COLO829 (cell line): Measurements from ENCODE around the gene SNX21.
A peak's percentile ranks its signal among the peaks of the same experiment; 100 is the strongest.
"Not testable (repeated sequence)": the region's sequence is repeated elsewhere in the genome, so short reads cannot be mapped to it uniquely, and the experiment has no call there.

ENCODE experiments used
- DNase-seq: peaks from one replicate; pipeline ENCODE4 v3.0.0; 2012; ENCODE audit warnings: low spot score

Gene SNX21, protein sequence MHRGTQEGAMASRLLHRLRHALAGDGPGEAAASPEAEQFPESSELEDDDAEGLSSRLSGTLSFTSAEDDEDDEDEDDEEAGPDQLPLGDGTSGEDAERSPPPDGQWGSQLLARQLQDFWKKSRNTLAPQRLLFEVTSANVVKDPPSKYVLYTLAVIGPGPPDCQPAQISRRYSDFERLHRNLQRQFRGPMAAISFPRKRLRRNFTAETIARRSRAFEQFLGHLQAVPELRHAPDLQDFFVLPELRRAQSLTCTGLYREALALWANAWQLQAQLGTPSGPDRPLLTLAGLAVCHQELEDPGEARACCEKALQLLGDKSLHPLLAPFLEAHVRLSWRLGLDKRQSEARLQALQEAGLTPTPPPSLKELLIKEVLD

DNA sequence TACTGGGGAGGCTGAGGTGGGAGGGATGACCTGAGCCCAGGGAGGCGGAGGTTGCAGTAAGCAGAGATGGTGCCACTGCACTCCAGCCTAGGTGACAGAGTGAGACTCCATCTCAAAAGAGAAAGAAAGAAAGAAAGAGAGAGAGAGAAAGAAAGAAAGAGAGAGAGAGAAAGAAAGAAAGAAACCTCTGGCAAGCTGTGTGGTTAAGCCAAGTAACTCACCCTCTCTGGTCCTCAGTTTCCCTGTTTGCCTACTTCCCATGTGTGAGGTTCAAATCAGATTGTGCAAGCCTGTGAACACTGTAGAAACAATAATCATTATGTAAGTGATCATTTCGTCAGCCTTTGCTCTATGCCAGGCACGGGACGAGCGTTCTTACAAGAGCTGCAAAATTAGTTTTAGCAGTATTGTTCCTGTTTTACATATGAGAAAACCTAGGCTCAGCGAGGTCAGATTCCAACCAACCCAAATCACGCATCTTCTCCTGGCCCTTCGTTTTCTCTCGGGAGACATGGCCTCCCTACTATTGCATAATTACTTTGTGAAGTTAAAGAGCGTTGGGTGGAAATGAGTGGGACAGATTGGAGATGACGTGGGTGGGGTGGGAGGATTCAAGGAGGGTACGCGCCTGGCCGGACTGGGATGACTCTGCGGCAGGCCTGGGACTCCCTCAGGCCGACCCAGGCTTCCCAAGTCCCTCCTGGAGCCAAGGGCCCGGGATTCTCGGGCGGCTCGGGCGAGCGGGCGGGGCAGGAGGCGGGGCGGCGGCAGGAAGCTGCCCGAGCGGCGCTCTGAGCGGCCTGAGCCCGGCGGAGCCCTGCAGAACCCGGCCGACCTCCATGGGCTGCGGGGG, at the start of gene SNX21:
Gene SNX21, plus strand, starts transcription at position 770 of the 853 bp plus-strand sequence. CDS start 121 bp downstream, outside the sequence.
- DNase-seq = peak; percentile 76

DNA sequence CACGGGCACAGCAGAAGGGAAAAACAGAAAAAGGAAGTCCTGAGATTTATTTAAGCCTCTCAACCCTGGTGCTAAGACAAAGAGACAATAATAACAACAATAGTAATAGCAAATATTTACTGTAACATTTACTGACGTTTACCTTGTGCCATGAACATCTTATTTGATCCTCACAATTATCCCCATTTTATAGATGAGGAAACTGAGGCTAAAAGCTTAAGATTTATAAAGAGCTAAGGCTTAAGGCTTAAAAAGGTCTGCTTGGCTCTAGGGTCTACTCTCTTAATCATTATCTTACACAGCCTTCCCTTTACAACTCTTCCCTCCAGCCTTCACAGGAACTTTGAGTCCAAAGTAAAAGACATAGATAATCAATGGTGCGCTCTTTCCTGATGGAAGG, 45.2 kb upstream of the SNX21 start:
- DNase-seq = no peak

DNA sequence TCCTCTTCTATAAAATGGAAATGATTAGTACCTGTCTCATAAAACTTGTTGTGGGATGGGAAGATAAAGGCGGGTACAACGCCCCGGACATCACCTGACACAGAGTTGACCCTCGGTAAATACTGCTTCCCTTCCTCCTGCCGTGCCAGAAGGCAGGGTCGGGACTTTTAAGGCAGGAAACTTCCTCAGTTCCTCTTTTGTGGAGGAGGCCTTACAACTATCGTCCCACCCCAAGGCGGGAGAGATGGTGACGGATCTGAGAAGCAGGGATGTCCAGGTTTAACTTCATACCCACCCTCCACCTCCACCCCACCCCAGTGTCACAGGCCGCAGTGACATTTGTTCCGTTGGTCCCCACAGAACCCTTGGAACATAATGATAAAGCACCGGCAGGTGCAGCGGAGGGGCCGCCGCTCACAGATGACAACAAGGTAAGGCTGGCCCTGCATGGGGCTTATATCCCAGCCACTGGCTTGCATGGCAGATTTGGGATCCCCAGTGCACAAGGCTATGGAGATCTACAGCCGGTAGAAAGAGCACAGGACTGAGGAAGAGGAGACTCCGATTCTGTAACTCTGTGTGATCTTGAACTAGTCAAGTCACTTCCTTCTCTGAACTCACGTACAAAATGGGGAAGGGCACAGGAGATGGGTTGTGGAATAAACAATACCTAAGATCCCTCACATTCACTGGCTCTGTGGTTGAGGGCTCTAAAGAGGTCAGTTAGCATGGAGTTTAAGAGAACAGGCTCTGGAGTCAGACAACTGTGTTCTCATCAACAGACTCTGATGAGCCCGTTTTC, 41.1 kb upstream of the SNX21 start:
- no peak for DNase-seq

DNA sequence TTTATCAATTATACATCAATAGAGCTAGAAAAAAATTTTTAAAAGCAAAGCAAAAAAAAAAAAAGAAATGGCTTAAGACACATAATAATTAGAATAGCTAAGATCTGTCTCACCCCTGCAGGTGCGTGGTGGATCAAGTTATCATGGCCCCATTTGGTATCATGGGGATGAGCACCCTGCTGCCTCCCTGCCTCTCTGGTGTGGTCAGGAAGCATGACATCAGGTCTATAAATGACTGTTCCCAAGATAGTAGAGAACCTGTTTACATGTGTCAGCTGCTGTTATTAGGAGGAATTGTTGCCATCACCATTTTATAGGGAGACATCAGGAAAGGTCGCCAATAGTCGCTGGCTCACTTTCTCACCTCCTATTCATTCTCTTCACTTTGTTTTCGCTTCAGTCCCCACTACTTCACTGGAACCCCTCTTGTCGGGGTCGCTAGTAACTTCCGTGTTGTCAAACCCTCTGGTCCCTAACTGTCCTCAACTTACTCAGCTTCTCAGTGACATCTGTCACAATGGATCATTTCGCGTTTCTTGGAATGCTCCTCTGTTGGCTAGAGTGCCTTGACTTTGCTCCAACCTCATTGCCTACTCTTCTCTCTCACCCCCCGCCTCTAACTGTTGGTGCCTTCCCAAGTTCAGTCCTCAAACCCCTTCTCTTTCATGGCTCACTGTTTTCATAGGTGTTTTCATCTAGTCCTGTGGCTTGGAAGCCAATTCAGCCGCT, 37.1 kb upstream of the SNX21 start:
- DNase-seq = no peak

DNA sequence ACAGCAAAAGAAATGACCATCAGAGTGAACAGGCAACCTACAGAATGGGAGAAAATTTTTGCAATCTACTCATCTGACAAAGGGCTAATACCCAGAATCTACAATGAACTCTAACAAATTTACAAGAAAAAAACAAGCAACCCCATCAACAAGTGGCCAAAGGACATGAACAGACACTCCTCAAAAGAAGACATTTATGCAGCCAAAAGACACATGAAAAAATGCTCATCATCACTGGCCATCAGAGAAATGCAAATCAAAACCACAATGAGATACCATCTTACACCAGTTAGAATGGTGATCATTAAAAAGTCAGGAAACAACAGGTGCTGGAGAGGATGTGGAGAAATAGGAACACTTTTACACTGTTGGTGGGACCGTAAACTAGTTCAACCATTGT, 36.1 kb upstream of the SNX21 start:
- not testable (repeated sequence) for DNase-seq

DNA sequence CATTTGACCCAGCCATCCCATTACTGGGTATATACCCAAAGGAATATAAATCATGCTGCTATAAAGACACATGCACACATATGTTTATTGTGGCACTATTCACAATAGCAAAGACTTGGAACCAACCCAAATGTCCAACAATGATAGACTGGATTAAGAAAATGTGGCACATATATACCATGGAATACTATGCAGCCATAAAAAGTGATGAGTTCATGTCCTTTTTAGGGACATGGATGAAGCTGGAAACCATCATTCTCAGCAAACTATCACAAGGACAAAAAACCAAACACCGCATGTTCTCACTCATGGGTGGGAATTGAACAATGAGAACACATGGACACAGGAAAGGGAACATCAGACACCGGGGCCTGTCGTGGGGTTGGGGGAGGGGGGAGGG, 35.6 kb upstream of the SNX21 start:
- DNase-seq = not testable (repeated sequence)

DNA sequence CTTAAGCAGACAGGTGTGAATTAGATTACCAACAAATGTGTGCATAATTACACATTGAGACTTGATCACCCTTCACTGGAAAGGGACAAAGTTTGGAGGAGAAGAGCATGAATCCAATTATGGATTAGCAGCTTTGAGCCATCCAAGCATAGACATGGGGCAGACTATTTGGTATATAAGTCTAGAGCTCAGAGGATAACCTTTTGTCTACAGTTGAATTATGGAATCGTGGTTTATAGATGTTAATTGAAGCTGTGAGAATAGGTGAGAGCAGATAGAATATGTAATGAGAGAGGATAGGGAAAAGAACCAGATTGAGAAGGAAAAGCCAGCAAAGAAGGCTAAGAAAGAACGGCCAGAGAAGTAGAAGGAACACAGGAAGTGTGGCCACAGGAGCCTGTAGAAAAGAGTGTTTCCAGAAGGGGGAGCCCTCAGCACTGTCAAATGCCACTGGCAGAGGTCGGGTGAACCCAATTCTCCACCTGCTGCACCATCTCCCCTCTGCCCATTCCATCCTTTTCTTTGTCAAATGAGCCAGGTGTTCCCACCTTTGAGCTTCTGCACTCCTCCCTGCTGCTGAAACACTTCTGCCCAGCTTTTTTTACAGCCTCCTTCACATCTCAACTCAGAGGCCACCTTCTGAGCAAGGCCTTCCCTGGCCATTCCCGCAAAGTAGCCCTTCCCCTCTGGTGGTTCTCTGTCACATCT, 34.5 kb upstream of the SNX21 start:
- DNase-seq = peak; percentile 59

DNA sequence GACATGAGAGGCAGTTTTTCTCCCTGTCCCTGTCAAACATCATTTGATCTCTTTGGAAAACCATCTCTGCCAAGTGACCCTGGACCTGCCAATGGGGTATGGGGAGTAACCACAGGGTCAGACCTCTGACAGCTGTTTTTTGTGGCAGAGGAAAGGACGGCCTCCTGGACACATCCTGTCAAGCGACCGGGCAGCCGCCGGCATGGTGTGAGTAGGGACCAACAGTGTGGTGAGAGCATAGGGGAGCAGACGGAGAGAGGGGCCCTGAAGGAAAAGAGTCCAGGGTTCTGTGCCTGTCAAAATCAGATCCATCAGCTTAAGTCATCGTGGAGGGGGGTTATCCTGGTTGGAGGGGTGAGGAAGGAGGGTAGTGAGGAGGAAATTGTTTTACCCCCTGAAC, 31.7 kb upstream of the SNX21 start:
- DNase-seq = no peak

DNA sequence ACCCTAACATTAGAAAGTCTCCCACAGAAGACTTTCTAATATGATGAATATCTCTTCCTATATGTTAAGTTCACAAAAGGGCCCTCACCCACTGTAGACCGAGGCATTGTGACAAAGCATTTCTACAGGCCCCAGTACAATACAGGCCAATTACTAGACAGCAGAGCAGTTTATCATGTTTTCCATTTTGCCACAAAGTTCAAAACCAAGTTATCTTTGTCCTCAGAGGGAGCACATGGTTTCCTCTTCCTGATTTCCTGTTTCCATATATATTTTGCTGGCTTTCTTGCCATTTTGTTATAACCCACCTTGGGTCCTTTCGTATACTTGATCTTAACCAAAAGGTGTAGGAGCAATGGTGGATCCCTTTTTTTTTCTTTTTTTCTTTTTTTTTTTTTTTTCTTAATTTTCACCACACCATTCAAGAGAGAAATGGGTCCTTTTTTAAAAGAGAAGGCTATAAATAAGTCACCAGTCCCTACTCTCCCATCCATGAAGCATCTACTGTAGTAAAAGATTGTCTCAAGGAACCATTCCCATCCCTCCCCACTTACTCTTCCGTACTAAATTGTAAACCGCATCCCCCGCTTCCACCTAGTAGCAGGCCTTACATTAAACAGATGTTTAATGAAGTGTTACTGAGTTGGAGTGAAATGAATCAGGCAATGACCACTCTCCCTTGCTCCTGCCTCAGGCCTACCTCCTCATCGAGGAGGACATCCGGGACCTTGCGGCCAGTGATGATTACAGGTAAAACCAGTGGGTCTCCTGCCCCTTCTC, 23.2 kb upstream of the SNX21 start:
- DNase-seq = no peak

DNA sequence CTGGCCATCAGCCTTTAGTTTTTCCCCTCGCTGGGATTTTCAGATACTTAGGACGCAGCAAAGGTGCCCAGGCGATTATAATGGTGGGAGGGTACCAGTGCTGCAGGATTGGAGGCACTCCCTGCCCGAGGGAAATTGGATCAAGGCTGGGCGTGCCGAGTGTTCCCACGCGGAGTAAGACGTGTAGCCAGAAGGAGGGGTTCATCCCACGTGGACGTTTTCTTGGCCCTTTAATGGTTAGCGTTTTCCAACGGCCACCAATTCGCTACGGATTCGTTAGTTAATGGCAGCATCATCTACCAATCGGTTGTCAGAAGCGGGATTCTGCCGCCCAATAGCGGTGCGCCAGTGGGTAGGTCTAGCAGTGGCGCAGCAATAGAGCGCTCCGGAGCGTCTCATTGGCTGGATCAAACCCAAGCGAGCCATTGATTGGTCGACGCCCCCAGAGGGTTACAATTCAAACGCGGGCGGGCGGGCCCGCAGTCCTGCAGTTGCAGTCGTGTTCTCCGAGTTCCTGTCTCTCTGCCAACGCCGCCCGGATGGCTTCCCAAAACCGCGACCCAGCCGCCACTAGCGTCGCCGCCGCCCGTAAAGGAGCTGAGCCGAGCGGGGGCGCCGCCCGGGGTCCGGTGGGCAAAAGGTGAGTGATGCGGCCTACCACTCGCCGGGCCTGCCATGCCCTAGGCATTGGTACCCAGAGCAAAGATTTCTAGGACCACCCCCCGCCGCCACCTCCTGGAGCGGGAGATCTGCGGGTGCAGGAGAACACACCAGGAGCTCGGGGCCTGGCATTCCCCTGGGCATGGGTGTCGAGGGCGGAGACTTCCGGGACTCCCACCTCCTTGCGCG, 21.2 kb upstream of the SNX21 start, which contains the start of gene UBE2C:
Gene UBE2C, plus strand, starts transcription at position 488 of the 849 bp plus-strand sequence. Its CDS starts 52 bp downstream, at position 540.
- peak; percentile 100 for DNase-seq

DNA sequence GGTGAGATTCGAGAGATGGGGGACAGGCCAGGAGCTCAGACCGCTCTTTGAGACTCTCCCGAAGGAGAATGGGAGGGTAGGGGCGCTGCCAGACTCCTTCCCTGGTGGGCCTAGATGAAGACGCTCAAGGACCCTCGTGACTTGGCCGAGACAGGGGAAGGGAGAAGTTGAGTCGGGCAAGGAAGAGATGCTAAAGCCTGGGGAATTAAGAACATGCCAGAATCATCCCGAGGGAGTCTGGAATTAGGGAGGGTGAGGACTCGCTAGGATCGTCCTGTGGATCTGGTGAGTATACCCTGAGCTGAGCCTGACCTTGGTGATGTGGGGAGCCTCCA, 20.6 kb upstream of the SNX21 start:
- DNase-seq = no peak

DNA sequence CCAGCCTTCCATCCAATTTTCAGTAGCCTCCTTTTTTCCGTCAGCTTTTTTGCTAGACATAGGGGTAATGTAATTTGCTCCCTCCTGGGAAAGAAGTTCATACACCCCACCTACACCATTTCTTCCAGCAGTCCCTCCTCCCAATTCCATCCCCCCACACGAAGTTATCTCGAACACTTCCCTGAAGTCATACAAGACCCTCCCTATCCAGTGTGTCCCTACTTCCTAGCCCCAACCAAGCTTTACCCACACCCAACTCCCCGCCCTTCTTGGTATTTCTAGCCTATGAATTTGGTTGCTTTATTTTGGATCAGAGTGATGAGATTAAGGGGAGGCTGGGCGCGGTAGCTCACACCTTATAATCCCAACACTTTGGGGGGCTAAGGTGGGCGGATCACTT, 20.1 kb upstream of the SNX21 start:
- DNase-seq = no peak

DNA sequence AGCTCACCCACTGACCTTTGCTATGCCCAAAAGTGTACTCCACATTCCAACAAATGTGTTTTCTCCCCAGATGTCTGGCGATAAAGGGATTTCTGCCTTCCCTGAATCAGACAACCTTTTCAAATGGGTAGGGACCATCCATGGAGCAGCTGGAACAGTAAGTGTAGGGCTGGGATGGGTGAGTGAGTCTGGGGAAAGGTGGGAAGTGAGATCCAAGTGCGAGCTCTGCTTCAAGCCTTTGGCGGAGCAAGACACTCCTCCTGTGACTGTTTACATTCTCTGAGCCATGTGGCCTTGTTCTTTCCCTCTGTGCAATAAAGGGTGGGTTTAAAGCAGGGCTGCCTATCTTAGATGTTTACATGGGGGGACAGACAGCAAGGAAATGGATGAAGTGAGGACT, 19.3 kb upstream of the SNX21 start:
- DNase-seq = no peak

DNA sequence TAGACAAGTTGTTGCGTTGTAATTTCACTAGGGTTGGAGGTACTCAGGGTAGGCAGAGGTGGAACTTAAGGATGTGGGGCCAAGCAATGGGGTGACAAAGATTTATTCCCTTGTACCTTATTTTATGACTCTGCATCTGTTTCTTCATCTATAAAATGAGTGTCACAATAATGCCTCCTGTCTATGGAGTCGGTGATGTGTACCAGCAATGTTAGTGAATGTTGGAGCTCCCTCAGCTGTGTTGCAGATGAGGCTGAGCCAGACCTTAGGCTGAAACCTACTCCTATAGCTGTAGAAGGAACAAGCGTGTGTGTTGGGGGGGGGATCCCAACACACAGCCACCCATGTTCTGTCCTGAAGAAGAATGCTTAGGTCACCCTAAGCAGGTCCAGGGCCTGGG, 16.6 kb upstream of the SNX21 start:
- DNase-seq = no peak

DNA sequence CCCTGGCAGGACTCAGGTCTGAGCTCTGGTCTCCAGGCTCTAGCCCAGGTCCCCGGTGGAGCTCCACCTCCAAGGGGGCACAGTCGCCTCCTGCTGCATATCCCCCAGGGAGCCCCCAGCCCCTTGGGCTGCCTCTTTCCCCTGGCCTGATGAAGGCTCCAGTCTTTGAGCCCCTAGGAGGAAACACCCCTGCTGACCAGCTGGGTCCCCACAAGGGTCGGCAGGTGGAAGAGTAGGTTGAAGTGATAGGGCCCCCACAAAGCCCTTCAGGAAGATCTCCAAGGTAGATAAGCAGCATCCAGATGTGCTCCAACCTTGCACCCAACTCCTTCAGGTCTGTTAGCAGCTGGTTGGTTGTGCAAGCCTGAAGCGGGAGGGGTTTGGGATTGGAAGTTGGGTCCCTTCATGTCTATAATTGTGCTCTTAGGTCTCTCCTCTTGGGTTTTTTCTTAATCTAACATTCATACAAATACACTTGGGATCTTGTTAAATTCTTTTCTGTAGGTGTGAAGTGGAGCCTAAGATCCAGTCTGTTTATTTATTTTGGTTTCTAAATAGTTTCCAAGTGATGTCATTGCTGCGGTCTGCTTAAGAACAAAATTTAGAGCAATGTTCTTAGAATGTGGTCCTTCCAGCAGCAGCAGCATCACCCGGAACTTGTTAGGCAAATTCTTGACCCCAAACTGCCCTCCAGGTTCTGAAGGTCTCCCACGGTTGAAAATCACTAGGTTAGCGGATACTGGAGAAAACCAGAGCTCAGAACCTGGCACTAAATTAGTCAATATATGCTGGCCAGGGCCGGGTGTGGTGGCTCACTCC, 16.0 kb upstream of the SNX21 start:
- no peak for DNase-seq

DNA sequence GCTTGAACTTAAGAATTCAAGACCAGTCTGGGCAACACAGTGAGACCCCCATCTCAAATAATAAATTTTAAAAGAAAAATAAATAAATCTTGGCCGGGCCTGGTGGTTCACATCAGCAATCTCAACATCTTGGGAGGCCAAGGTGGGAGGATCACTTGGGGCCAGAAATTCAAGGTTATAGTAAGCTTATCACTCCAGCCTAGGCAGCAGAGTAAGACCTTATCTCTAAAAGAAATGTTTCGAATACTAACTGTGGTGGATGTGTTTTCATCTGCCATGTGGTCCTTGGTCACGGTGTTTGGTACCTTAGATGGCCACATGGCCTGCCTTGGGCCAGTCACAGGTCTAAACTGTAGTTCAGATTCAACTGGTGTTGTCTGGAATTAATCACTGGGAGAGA, 15.4 kb upstream of the SNX21 start:
- no peak for DNase-seq

DNA sequence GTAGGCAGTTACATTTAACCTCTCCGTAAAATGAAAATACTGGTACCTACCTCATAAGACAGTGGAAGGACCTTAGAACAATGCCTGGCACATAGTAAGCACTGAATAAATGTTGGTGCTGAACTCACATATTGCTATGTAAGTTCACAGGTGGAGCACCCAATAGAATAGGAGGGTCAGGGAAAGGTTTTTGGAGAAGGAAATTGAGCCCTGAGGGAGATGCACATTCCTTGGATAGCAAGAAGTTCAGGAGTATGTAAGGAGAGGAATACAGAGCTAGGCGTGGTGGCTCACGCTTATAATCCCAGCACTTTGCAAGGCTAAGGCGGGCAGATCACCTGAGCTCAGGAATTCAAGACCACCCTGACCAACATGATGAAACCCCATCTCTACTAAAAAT, 14.1 kb upstream of the SNX21 start:
- DNase-seq = no peak

DNA sequence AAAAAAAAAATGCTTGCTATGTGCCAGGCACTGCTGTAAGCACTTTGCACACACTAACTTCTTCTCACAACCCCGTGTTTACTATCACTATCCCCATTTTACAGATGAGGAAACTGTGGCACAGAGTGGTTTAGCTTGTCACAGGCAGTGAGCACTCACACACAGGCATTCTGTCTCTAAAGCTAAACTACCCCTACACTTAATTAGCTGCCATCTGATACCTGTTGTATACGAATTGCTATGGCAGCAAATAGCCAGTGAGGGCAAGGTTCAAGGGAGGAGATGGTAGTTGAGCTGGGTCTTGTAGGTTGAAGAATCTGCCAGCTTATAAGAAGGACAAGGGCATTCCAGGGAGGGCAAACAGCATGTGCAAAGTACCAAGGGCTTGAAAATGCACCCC, 11.7 kb upstream of the SNX21 start:
- DNase-seq = no peak

DNA sequence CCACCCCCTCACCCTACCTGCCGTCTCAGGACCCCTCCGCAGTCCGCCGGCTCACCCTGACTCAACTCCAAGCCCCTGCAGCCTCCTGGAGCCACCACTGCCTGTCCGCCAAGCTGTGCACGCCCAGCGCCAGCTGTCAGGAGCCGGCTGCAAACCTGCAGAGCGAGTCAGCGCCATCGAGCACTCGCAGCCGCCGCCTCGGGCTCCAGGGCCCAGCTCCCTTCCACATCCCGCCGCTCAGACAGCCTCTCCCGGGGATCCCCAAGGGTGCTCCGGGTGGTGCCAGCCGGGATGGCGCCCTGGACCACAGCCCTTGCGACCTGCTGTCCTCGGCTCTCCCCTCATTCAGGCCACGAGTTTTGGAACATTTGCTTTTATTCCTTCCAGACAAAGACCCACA, 10.7 kb upstream of the SNX21 start:
- DNase-seq = no peak
